C4-2B (cell line): ENCODE measurements around the gene SMIM38.

Experiments
- CTCF ChIP-seq: fragments of 450-650 bp; conservative IDR thresholded peaks from 2 replicates; pipeline ENCODE4 v1.5.1; 2017; ENCODE audit warnings: mild to moderate bottlenecking
- ZFX ChIP-seq: fragments of 450-650 bp; IDR thresholded peaks from 2 replicates; pipeline ENCODE4 v1.6.1; 2017

GRCh38 chr11:69159150-69159852 lies 3.6 kb downstream of the SMIM38 start:
- TF ChIP-seq CTCF (no peak), ZFX (no peak)
